ENCODE data around the gene MAL. TPM values are rescaled to one million over a fixed set of nuclear protein-coding genes. Genes with fewer than 3 reads are reported as not detected.

The MAL gene
- total RNA-seq, 6 donors from 2014 or later = 3.7 to 13.0 (median 5.0) TPM; not detected in 1

DNA sequence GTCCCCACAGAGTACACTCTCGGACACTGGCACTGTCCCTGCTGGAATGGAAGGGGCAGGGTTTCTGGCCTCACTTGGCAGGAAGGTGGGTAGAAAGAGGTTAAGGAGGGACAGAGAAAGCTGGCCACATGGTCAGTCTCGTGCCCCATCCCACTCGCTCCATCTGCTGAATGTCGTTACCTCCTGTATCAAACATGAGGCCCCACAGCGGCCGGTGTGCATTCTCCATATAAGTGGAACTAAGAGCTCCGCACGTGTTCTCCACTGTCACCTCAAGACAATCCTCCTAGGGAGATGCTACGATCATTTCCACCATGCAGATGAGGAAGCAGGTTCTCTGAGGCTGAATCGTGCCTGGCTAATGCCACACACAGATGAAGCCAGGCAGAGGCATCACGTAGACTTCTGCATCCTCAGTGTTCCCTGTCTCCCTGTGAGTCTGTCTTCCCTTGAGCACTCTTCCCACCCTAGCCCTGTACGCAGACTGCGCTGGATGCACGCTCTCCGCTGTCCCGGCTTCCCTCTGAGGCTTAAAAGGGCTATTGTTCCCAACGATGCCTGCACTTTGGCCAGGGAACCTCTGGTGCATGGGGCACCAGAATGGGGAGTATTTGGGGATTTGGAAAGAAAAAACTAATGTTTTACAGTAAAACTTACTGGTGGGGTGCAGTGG, 35.1 kb downstream of the MAL start:
- DNase-seq (peak in 1 of 2 donors; percentile 16), ATAC-seq (ENCODE audit: low FRiP score in 2 of 2) (no peak)
- Histone ChIP-seq H3K27ac (no peak overlapping the region), H3K4me1 (no peaks in the 10 kb centered on the region), H3K9me3 (no peaks in the 10 kb centered on the region), H3K27me3 (no peaks in the 10 kb centered on the region), H3K4me3 (no peak overlapping the region), H3K36me3 (no peaks in the 10 kb centered on the region)
- WGBS, 2 donors = 90 to 92% methylated on average over 16 to 17 of the region's 17 CpGs
- TF ChIP-seq POLR2A (IDR thresholded peaks at IDR 0.05) (no peak), POLR2AphosphoS5 (IDR thresholded peaks at IDR 0.05) (no peak), EP300 (IDR thresholded peaks at IDR 0.05) (no peak)
- TF ChIP-seq, protein P1, sequence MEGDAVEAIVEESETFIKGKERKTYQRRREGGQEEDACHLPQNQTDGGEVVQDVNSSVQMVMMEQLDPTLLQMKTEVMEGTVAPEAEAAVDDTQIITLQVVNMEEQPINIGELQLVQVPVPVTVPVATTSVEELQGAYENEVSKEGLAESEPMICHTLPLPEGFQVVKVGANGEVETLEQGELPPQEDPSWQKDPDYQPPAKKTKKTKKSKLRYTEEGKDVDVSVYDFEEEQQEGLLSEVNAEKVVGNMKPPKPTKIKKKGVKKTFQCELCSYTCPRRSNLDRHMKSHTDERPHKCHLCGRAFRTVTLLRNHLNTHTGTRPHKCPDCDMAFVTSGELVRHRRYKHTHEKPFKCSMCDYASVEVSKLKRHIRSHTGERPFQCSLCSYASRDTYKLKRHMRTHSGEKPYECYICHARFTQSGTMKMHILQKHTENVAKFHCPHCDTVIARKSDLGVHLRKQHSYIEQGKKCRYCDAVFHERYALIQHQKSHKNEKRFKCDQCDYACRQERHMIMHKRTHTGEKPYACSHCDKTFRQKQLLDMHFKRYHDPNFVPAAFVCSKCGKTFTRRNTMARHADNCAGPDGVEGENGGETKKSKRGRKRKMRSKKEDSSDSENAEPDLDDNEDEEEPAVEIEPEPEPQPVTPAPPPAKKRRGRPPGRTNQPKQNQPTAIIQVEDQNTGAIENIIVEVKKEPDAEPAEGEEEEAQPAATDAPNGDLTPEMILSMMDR (IDR thresholded peaks at IDR 0.05) = no peak

DNA sequence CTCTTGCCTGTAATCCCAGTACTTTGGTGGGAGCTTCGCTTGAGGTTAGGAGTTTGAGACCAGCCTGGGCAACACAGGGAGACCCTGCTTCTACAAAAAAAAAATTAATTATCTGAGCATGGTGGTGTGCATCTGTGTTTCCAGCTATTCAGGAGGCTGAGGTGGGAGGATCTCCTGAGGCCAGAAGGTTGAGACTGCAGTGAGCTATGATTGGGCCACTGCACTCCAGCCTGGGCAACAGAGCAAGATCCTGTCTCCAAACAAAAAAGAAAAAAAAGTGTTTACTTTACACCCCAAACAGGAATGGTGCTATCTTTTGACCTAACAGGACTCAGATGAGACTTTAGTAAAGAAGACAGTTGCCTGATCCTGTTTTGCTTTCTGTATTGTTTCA, 35.6 kb downstream of the MAL start:
- ATAC-seq (ENCODE audit: low FRiP score in 2 of 2) = no peak
- no peak overlapping the region for H3K27ac ChIP-seq
- DNase-seq = no peak
- no peaks in the 10 kb centered on the region for H3K4me1 ChIP-seq
- H3K4me3 ChIP-seq = no peak overlapping the region
- no peaks in the 10 kb centered on the region for H3K9me3 ChIP-seq
- H3K36me3 ChIP-seq = no peaks in the 10 kb centered on the region
- TF ChIP-seq, protein P1 (IDR thresholded peaks at IDR 0.05) = no peak
- TF ChIP-seq EP300 (IDR thresholded peaks at IDR 0.05) = no peak
- TF ChIP-seq POLR2A (IDR thresholded peaks at IDR 0.05) = no peak
- TF ChIP-seq POLR2AphosphoS5 (IDR thresholded peaks at IDR 0.05) = no peak
- H3K27me3 ChIP-seq = no peaks in the 10 kb centered on the region
- WGBS, 2 donors = 80 to 88% methylated on average over 1 of the region's 1 CpG

- H3K36me3 ChIP-seq = no peaks in the 10 kb centered on the region
- no peak overlapping the region for H3K4me3 ChIP-seq
- no peak for ATAC-seq (ENCODE audit: low FRiP score in 2 of 2)
- peak; percentile 12 to 46 for DNase-seq
- TF ChIP-seq POLR2AphosphoS5 (IDR thresholded peaks at IDR 0.05) = no peak
- TF ChIP-seq EP300 (IDR thresholded peaks at IDR 0.05) = no peak
- TF ChIP-seq, protein P1 (IDR thresholded peaks at IDR 0.05) = no peak
- no peak for TF ChIP-seq POLR2A (IDR thresholded peaks at IDR 0.05)
- H3K27ac ChIP-seq = no peak overlapping the region
- 72 to 73% methylated on average over 9 to 11 of the region's 11 CpGs for WGBS, 2 donors
- no peaks in the 10 kb centered on the region for H3K9me3 ChIP-seq
- H3K4me1 ChIP-seq = no peaks in the 10 kb centered on the region
- H3K27me3 ChIP-seq = no peaks in the 10 kb centered on the region
Measured at GRCh38 chr2:95061601-95062183, 36.2 kb downstream of the MAL start.

DNA sequence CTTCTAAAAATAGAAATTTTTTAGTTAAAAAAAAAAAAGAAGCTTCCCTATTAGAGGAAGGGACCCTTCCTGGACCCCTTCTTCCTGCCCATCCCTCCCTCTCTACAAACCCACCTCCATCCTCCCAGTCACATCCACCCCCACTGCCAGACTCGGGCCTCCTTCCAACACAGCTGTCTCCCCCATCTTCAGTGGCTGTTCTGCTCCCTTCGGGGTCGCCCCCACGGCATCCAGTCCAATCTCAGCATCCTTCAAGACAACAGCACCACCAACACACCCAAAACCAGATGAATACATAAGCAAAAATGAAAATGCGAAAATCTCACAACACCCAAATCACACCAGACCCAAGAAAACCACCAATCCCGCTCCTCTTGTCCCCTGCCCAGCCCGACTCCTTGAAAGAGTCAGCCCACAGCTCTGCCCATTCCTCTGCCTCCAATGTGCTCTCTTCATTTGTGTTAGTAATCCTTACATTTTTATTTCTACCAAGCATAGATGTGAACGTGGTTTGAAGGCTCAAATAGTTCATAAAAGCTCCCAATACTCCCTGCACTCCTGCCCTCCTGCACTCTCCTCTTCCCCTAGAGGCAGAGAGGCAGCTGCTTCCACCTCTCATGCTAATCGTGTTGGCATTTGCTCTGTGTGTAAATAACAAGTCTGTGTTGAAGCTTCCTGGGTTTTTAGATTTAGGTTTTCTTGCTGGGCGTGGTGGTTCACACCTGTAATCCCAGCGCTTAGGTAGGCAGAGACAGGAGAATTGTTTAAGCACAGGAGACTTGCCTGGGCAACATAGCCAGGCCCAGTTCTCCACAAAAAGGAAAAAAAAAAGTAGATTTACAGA, 37.0 kb downstream of the MAL start:
- no peak overlapping the region for H3K4me3 ChIP-seq
- no peak overlapping the region for H3K27ac ChIP-seq
- TF ChIP-seq POLR2A (IDR thresholded peaks at IDR 0.05) = no peak
- TF ChIP-seq POLR2AphosphoS5 (IDR thresholded peaks at IDR 0.05) = no peak
- DNase-seq (peak in 1 of 2 donors; percentile 7), ATAC-seq (ENCODE audit: low FRiP score in 2 of 2) (no peak)
- H3K4me1 ChIP-seq = no peaks in the 10 kb centered on the region
- H3K9me3 ChIP-seq = no peaks in the 10 kb centered on the region
- H3K27me3 ChIP-seq = no peaks in the 10 kb centered on the region
- H3K36me3 ChIP-seq = no peaks in the 10 kb centered on the region
- WGBS, 2 donors = 69 to 72% methylated on average over 11 of the region's 11 CpGs

Data from upper lobe of left lung (tissue), 6 donors.